ENCODE results near the gene FUCA1. TPM values are rescaled to one million over a fixed set of nuclear protein-coding genes. Genes with fewer than 3 reads are reported as not detected.

Gene FUCA1
- total and polyA plus RNA-seq, 2 of the 8 experiments (the other 6 are each of a cell fraction or from before 2014, with no cell fraction given): 5.9 to 6.4 TPM

GRCh38 chr1:23795676-23796465, 72.2 kb downstream of the FUCA1 start (continued):
- no peak for TF ChIP-seq FOSL1 (IDR thresholded peaks at IDR 0.05; ENCODE audit: insufficient read depth, low read depth, low read length)
- no peak for TF ChIP-seq NANOG (IDR thresholded peaks at IDR 0.05; ENCODE audit: insufficient read depth, low read depth, low read length, poor library complexity, severe bottlenecking)
- TF ChIP-seq POLR2A (IDR thresholded peaks at IDR 0.05; ENCODE audit: control extremely low read depth in 1 of 2, low read depth in 2 of 2, low read length in 2 of 2): no peak
- no peak for TF ChIP-seq TAF1 (IDR thresholded peaks at IDR 0.05; ENCODE audit: low read depth, low read length)

Other genes starting within 250 kb of the FUCA1 start
- gene RPL11, start 176.5 kb downstream of the FUCA1 start, total RNA-seq (2021; fragmentation: NEBNext Ultra II Directional; extraction: Animal tissue kit (Norgen Biotek cat#: 25700)): 1,426 and 1,499 TPM in 2 replicates
- gene RPL11, start 176.5 kb downstream of the FUCA1 start, polyA plus RNA-seq (2011; rRNA removed): 760 and 1,192 TPM in 2 replicates
- 56.9 and 61.1 TPM in 2 replicates for gene ELOA, start 124.8 kb downstream of the FUCA1 start, total RNA-seq (2021; fragmentation: NEBNext Ultra II Directional; extraction: Animal tissue kit (Norgen Biotek cat#: 25700))
- 12.3 and 15.7 TPM in 2 replicates for gene ELOA, start 124.8 kb downstream of the FUCA1 start, polyA plus RNA-seq (2011; rRNA removed)
- 65.0 and 68.8 TPM in 2 replicates for gene PITHD1, start 89.9 kb downstream of the FUCA1 start, total RNA-seq (2021; fragmentation: NEBNext Ultra II Directional; extraction: Animal tissue kit (Norgen Biotek cat#: 25700))
- 50.4 and 67.4 TPM in 2 replicates for gene PITHD1, start 89.9 kb downstream of the FUCA1 start, polyA plus RNA-seq (2011; rRNA removed)
- 138 and 152 TPM in 2 replicates for gene LYPLA2, start 77.1 kb downstream of the FUCA1 start, total RNA-seq (2021; fragmentation: NEBNext Ultra II Directional; extraction: Animal tissue kit (Norgen Biotek cat#: 25700))
- gene LYPLA2, start 77.1 kb downstream of the FUCA1 start, polyA plus RNA-seq (2011; rRNA removed): 211 and 231 TPM in 2 replicates
- 26.0 and 29.9 TPM in 2 replicates for gene GALE, start 67.5 kb downstream of the FUCA1 start, total RNA-seq (2021; fragmentation: NEBNext Ultra II Directional; extraction: Animal tissue kit (Norgen Biotek cat#: 25700))
- gene GALE, start 67.5 kb downstream of the FUCA1 start, polyA plus RNA-seq (2011; rRNA removed): 33.9 and 36.1 TPM in 2 replicates
- gene HMGCL, start 42.9 kb downstream of the FUCA1 start, total RNA-seq (2021; fragmentation: NEBNext Ultra II Directional; extraction: Animal tissue kit (Norgen Biotek cat#: 25700)): 13.7 and 15.6 TPM in 2 replicates
- gene HMGCL, start 42.9 kb downstream of the FUCA1 start, polyA plus RNA-seq (2011; rRNA removed): 19.5 and 24.3 TPM in 2 replicates
- not detected in 2 replicates for gene CNR2, start 45.1 kb upstream of the FUCA1 start, total RNA-seq (2021; fragmentation: NEBNext Ultra II Directional; extraction: Animal tissue kit (Norgen Biotek cat#: 25700))
- gene CNR2, start 45.1 kb upstream of the FUCA1 start, polyA plus RNA-seq (2011; rRNA removed): not detected in 2 replicates
- 139 and 147 TPM in 2 replicates for gene PNRC2, start 91.5 kb upstream of the FUCA1 start, total RNA-seq (2021; fragmentation: NEBNext Ultra II Directional; extraction: Animal tissue kit (Norgen Biotek cat#: 25700))
- 57.5 and 84.0 TPM in 2 replicates for gene PNRC2, start 91.5 kb upstream of the FUCA1 start, polyA plus RNA-seq (2011; rRNA removed)
- 194 TPM in 2 replicates for gene SRSF10, start 112.0 kb upstream of the FUCA1 start, total RNA-seq (2021; fragmentation: NEBNext Ultra II Directional; extraction: Animal tissue kit (Norgen Biotek cat#: 25700))
- 155 and 164 TPM in 2 replicates for gene SRSF10, start 112.0 kb upstream of the FUCA1 start, polyA plus RNA-seq (2011; rRNA removed)
- 0.09 and 0.36 TPM in 2 replicates for gene MYOM3, start 243.8 kb upstream of the FUCA1 start, total RNA-seq (2021; fragmentation: NEBNext Ultra II Directional; extraction: Animal tissue kit (Norgen Biotek cat#: 25700))
- gene MYOM3, start 243.8 kb upstream of the FUCA1 start, polyA plus RNA-seq (2011; rRNA removed): 0.05 and 0.08 TPM in 2 replicates

Data from H1 (cell line).